HG03558 (cell line): ENCODE data around the gene CCDC71L.

Source experiments
- ATAC-seq: cut with Tn5 transposase; IDR thresholded peaks from one replicate; pipeline ENCODE4 v1.9.1; 2021; ENCODE audit warnings: moderate number of reproducible peaks; ENCODE audit not compliant: unreplicated experiment; ENCODE audit errors: extremely low read depth

CCDC71L gene

GRCh38 chr7:106630648-106631047 is 30.3 kb downstream of the CCDC71L start:
- ATAC-seq = no peak

- no peak for ATAC-seq
These were observed 31.4 kb downstream of the CCDC71L start for GRCh38 chr7:106629516-106629915.

- no peak for ATAC-seq
These were observed 34.4 kb downstream of the CCDC71L start for GRCh38 chr7:106626376-106627164.

GRCh38 chr7:106625678-106626301 is 35.2 kb downstream of the CCDC71L start:
- no peak for ATAC-seq

GRCh38 chr7:106623853-106624252 is 37.1 kb downstream of the CCDC71L start:
- ATAC-seq = no peak

GRCh38 chr7:106623315-106623660 is 37.7 kb downstream of the CCDC71L start:
- ATAC-seq = no peak

GRCh38 chr7:106622654-106623314 is 38.2 kb downstream of the CCDC71L start:
- ATAC-seq = no peak

GRCh38 chr7:106621393-106622132 is 39.4 kb downstream of the CCDC71L start:
- no peak for ATAC-seq

- ATAC-seq = no peak
These were observed 40.3 kb downstream of the CCDC71L start for GRCh38 chr7:106620676-106621075.

GRCh38 chr7:106620034-106620433 is 40.9 kb downstream of the CCDC71L start:
- no peak for ATAC-seq

- no peak for ATAC-seq
These were observed 41.7 kb downstream of the CCDC71L start for GRCh38 chr7:106619213-106619612.

- no peak for ATAC-seq
These were observed 42.5 kb downstream of the CCDC71L start for GRCh38 chr7:106618480-106618879.

GRCh38 chr7:106617860-106618259 is 43.1 kb downstream of the CCDC71L start:
- no peak for ATAC-seq

- no peak for ATAC-seq
These were observed 44.3 kb downstream of the CCDC71L start for GRCh38 chr7:106616708-106617051.

GRCh38 chr7:106615808-106616707 is 44.9 kb downstream of the CCDC71L start:
- ATAC-seq = no peak

- no peak for ATAC-seq
These were observed 46.2 kb downstream of the CCDC71L start for GRCh38 chr7:106614751-106615150.

- ATAC-seq = no peak
These were observed 47.0 kb downstream of the CCDC71L start for GRCh38 chr7:106613848-106614560.

GRCh38 chr7:106613279-106613678 is 47.7 kb downstream of the CCDC71L start:
- no peak for ATAC-seq

GRCh38 chr7:106612432-106612831 is 48.5 kb downstream of the CCDC71L start:
- ATAC-seq = no peak
